ENCODE measurements around the gene SMYD2.
A peak's percentile ranks its signal among the peaks of the same experiment; 100 is the strongest.

SMYD2 gene

DNA sequence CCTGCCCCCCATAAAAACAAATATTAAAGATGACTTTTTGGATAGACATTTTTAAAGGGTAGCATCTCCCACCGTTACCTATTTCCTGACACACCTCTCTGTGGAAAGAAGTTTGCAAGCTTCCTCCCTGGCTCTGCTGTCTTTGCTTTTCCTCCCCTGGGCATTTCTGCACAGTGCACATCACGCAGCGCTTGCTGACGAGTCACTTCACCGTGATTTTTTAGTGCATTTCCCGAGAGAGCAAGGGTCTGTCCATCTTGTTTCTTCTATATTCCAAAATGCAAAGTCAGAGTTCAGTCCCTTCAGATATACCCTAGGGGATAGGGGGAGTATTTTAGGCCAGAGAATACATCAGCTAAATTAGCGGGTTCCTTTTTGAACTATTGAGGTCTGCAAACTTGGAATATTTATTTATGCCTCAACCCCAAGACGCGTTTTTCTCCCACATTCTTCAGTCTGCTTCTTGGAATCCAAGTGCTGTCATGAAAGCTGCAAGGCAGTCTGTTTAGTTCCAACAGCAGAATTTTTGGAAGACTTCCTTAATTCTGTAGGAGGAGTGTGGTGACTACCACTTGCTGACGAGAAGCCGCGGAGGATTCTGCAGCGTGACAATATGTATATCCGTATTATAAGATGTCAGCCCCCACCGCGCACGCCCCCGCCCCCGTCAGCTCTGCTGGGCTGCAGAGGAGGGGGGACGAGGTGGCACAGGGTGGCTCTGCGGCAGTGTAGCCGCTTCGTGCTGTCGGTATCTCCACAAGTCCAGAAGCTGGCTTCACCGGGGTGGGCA, 22.4 kb downstream of the SMYD2 start:
- no peak for DNase-seq (ENCODE audit: low spot score)

DNA sequence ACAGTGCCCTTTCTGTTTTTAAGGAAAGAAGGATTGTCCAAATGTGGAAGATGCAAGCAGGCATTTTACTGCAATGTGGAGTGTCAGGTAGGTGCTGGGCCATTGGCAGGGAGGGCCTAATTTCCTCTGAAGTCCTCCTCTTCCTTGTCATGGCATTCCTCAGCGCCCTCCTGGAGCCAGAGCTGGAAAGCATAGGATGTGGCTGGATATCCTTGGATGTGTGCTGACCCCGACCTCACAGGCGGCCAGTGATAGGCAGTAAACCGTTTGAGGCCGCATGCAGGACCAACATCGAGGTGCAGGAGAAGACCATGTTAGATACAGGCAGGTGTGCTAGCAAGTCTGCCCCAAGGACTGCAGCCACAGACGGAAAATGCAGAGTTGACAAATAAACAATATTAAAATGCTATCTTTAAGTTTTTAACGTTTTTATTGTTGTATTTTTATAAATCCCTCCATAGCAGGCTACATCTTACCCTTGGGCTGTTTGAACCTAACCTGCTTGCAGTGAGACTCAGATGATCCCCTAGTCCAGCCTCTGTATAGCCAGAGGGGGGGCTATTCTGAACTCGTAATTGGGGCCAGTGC, 24.3 kb downstream of the SMYD2 start:
- no peak for DNase-seq (ENCODE audit: low spot score)

DNA sequence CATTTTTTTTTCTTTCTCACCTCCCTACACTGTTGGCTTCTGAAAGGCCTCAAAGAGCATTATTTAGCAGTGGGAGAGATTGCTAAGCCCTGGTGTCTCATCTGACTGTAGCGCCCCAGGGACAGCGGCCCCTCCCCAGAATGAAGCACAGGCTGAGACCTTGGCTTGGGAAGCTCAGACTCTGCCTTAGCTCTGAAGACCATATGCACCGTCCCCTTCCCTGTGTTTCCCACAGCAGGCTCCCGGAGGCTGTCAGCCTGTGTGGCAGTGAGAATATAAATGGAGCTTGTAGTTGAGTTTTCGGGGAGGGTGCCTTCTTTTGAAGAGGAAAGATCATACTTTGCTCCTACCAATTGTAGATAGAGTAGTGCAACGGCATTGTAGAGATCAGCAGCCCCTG, 25.3 kb downstream of the SMYD2 start:
- no peak for DNase-seq (ENCODE audit: low spot score)

- DNase-seq (ENCODE audit: low spot score), result no peak
These were observed 29.1 kb downstream of the SMYD2 start for GRCh38 chr1:214310010-214310409.

DNA sequence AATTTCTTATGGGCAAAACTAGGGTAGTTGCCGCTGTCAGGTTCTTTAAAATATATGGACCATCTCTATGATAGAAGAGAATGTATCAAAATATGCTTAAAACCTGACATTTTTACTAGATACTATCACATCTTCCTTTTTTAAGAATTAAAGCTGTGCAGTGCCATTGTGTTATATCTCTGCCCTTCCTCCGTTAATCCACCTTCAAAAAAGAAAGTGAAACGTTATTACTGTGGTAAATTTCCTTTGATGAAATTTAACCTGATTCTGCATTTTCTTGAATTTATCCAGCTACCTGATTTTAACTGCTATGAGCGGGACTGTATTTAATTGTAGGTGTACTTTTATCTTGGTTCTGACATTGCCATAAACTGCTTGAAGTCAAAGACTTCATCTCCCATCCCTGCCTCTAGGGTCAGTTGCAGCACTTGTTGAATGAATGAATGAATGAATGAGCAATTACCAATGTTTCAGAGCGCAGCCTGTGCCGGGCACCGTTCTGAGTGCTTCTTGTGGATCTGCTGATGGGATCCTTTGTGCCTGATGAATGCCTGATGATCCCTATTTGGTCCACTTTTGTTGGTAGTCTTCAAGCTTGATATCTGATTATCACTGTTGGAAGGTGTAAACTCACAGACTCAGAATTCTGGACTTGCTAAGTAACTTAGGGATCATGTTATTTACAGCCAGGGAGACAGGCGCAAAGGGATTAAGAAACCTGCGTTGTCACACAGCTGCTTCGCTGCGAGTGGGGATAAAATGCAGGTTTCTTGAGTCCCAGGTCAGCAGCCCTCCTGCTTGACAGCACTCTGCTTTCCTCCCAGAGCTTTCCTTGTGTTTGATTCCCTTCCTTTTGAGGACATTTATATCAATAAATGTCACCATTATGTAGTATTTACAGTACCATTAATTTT, 30.1 kb downstream of the SMYD2 start:
- DNase-seq (ENCODE audit: low spot score), result no peak

DNA sequence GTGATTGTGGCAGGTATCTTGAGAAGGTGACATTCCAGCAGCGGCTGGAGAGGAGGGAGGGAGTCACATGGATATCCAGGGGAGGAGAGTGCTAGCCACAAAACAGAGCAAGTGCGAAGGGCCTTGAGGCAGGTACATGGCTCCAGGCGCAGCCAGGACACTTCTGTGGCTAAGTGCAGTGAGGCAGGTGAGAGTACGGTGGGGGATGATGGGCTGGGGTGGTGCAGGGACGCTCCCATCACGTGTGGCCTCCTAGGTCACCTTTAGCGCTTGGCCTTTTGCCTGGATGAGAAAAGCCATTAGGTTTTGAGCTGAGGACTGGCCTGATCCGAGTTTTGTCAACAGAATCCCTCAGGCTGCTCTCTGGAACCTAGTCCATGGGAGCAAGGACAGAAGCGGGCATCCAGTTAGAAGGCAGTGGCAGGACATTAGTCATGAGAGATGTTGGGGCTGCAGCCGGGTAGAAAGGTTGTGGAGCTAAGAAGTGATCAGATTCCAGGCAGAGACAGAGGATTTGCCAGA, 31.6 kb downstream of the SMYD2 start:
- DNase-seq (ENCODE audit: low spot score), result no peak

- DNase-seq (ENCODE audit: low spot score), result no peak
These were observed 33.4 kb downstream of the SMYD2 start for GRCh38 chr1:214314178-214314843.

- peak; percentile 39 for DNase-seq (ENCODE audit: low spot score)
These were observed 35.6 kb downstream of the SMYD2 start for GRCh38 chr1:214316593-214316992.

DNA sequence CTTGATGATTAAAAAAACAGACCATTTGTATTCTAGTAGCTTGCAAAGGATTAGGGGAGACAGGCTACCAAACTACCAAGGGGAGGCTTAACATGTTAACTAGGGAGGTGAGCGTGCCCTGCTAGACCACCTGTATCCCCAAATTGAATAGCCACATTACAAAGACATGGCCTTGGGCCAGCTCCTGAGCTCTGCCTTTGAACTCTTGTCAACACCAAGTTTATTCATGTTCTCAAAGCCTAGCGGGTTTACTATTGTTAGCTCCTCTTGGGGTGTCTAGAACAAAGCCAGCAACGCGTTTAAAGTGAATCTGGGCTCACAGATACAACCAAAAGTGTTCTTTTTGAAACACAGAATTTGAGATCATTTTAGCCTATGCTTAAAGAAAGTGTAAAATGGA, 36.3 kb downstream of the SMYD2 start:
- DNase-seq (ENCODE audit: low spot score), result peak; percentile 35

DNA sequence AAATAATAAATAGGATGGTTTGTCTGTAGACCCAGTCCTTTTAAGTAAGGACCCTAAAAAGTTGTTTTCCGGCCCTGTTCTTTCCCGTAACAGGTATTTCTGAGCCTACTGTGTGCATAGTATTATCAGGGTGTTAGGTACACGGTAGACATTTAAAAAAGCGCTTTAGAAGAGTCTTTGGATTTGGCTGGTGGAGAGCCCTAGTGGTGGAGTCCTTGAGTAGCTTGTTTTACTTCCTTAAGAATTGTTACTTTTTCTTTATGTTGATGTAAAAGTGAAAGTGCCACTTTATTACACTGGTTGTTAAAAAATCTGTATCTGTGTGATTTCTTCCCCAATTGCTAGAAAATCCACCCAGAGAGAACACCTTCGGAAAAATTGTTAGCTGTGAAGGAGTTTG, 36.8 kb downstream of the SMYD2 start:
- DNase-seq (ENCODE audit: low spot score), result no peak

DNA sequence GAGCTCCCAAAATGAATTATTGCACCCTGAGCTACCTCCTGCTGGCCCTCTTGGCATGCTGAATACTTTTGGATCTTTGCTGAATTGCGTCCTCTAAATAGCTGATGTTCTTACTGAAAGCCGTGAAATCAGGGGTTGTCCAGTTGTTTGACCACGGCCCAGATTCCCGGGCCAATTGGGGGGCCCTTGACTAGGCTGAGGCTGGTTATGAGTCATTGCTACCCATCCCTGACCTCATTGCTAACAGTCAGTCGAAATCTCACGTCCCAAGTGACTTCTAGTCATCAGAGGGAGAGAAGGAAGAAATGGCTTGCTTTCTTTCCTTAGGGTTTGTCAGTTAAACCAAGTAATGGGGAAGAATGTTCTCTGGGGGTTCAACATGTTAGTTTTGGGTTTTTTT, 37.4 kb downstream of the SMYD2 start:
- DNase-seq (ENCODE audit: low spot score), result no peak

GRCh38 chr1:214318956-214319736, 38.2 kb downstream of the SMYD2 start:
- no peak for DNase-seq (ENCODE audit: low spot score)

DNA sequence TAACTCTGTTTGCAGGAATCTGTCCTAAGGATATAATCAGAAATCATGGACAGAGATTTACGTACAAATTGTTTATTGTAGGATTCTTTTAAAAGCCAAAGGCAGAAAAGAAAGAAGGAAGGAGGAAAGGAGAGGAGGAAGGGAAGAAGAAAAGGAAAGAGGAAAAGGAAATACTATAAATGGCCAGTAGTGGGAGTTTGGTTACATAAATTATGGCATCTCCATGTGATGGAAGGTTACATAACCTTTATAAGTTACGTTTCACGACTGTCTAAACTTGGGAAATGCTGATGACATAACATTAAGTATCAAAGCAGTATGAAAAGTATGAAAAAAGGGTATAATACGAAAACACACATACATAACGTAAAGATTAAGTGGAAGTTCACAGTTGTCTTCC, 39.0 kb downstream of the SMYD2 start:
- no peak for DNase-seq (ENCODE audit: low spot score)

DNA sequence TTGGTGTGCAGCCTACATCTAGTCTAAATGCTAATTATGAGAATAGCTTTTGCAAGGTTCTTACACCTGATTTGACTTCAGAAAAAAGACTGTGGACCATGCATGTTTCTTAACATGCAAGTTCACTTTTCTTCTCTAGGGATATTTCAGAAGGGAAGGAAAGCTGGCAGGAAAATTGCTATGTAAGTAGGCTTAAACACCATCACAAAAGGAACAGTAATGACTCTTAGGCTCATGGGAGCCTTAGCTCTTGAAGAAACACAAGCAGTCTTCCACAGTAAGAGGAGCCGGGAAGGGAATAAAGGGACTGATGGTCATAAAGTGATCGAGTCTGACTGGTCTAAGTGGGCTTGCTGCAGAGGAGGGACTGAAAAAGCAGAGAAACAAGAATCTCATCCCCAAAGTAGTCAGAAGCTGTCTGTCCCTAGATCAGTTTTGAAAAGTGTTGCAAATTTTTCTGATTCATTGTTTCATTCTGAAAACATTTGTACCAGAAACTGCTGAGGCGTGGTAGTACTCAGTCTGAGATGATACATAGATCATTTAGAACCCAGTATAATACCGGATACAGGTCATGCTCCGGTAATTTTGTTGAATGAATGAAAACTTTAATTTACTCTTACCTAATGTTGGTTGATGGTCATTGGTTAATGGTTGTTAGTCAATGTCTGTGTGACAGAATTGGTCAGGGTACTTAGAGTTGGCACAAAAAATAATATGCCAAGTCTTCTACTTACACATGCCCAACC, 40.9 kb downstream of the SMYD2 start:
- DNase-seq (ENCODE audit: low spot score), result no peak

GRCh38 chr1:214324896-214325800, 44.2 kb downstream of the SMYD2 start:
- DNase-seq (ENCODE audit: low spot score), result no peak

GRCh38 chr1:214326406-214326805, 45.4 kb downstream of the SMYD2 start:
- no peak for DNase-seq (ENCODE audit: low spot score)

DNA sequence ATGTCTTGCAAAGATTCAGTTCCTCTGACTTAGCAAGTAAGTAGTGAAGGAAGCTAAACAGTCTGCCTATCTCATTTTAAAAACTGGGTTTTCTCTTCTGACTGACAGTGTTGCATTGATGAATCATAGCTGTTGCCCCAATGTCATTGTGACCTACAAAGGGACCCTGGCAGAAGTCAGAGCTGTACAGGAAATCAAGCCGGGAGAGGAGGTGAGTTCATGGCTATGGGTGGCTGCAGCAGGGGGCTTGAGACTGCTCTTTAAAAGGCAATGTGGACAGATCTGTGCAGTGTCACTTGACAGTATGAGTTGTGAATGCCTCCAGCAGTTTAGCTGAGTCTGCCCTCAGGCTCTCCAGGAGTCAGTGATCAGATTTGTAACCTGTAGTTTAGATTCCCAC, 46.6 kb downstream of the SMYD2 start:
- DNase-seq (ENCODE audit: low spot score), result no peak

DNA sequence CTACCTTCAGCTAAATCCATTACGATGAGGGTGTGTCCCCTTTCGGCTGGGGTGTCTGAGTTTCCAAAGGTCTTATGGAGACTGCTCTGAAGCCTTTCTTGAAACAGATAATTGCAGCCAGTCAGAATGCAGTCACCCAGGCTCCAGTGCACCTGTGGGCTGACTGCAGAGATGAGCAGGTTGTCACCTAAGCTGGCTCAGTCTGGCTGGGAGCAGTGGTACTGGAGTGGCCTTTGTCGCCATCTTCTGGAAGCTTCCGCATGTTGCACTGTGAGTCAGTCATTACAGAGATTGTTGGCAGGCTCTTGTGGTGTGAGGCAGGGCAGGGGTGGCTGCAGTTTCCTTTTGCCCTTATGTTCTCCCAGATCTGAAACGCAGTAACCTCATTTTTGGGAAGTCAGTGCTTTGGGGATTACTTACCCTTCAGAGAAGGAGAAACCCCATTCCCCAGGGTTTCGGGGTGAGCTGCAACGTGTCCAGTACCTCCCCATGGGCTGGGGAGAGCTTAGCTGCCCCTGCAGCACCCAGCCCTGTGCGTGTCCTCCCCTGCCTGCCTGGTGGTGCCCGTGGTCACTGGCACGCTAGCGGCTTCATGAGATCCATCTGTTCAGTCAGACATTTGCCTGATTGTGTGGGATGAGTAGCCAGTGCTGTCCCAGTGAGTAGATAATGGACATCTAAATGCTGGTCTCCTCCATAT, 48.0 kb downstream of the SMYD2 start:
- peak; percentile 79 for DNase-seq (ENCODE audit: low spot score)

Data from iPS-NIHi11 (cell line).